HepG2 (cell line): ENCODE results near the gene PTPN22. TPM values are rescaled to one million over a fixed set of nuclear protein-coding genes. Genes with fewer than 3 reads are reported as not detected.

ENCODE experiments used
- ATAC-seq: fragments of 200-7000 bp; cut with Tn5 transposase; 3 replicates; pipeline ENCODE4 v1.9.1; 2020; ENCODE audit warnings: mild to moderate bottlenecking, moderate library complexity
- BruUV-seq: library from RNA; stranded (reverse); fragments of 400-500 nt; replicated peaks from 2 replicates; lab custom pipeline; 2021; lab: Mats Ljungman, UMichigan
- CTCF ChIA-PET: fragments of 300-600 bp; formaldehyde crosslinking; extraction: SDS; loops from one replicate; lab custom pipeline; 2021; ENCODE audit warnings: low total read pairs, inconsistent platforms, low intra/inter-chr PET ratio; lab: Yijun Ruan, JAX
- POLR2A ChIA-PET: fragments of 350-600 bp; sonication (Branson Sonifier 250); formaldehyde crosslinking; loops from one replicate; lab custom pipeline; 2020; ENCODE audit warnings: antibody characterized with exemption, inconsistent platforms; lab: Yijun Ruan, JAX
- DNase-seq: peaks from one replicate; pipeline ENCODE4 v3.0.0-alpha.2; 2015; ENCODE audit warnings: low spot score
- FAIRE-seq: peaks from 3 replicates; lab custom pipeline; 2011; peaks lifted over from hg19 to GRCh38; lab: Jason Lieb, UNC
- H2AFZ ChIP-seq: one replicate; pipeline ENCODE4 v1.6.1; 2011; ENCODE audit warnings: low read length, inconsistent platforms
- H3K27ac ChIP-seq: fragments of 300-600 bp; 3 replicates; pipeline ENCODE4 v1.8.0; 2011; ENCODE audit warnings: mixed run types, mild to moderate bottlenecking, mixed read lengths, low read length, inconsistent platforms; ENCODE audit not compliant: insufficient read depth; ENCODE audit errors: extremely low read length
- H3K27me3 ChIP-seq, 2 experiments: fragments of 200-600 bp in 1 of 2; 2 replicates in 1 of 2; 3 replicates in 1 of 2; pipeline versions ENCODE4 v1.6.0 to v1.8.0; 2011; ENCODE audit warnings: low read length in 2 of 2, mild to moderate bottlenecking in 2 of 2, moderate library complexity in 2 of 2, inconsistent platforms in 1 of 2; ENCODE audit not compliant: insufficient read depth in 2 of 2, control insufficient read depth in 1 of 2
- H3K36me3 ChIP-seq, 2 experiments: fragments of 200-600 bp in 1 of 2; replicated peaks in 1 of 2; 2 replicates in 1 of 2; 3 replicates in 1 of 2; pipeline versions ENCODE4 v1.5.1 to v1.8.0; 2011; ENCODE audit warnings: low read length in 2 of 2, inconsistent platforms in 1 of 2; ENCODE audit not compliant: insufficient read depth in 2 of 2, control insufficient read depth in 1 of 2
- H3K4me1 ChIP-seq: 2 replicates; pipeline ENCODE4 v1.5.1; 2012; ENCODE audit warnings: low read length, inconsistent platforms; ENCODE audit not compliant: insufficient read depth
- H3K4me2 ChIP-seq: 2 replicates; pipeline ENCODE4 v1.6.0; 2011; ENCODE audit warnings: low read depth, low read length, inconsistent platforms
- H3K4me3 ChIP-seq, 3 experiments: fragments of 200-600 bp in 1 of 3; sonication (generic), shearing (Covaris generic) in 1 of 3; replicated peaks in 1 of 3; 2 replicates each; pipeline ENCODE4 v1.5.1; 2011 to 2016; ENCODE audit warnings: low read length in 3 of 3, inconsistent platforms in 2 of 3, low read depth in 2 of 3, mild to moderate bottlenecking in 2 of 3, control low read depth in 1 of 3, mixed read lengths in 1 of 3; ENCODE audit not compliant: insufficient read depth in 1 of 3
- H3K79me2 ChIP-seq: one replicate; pipeline ENCODE4 v1.6.1; 2011; ENCODE audit warnings: low read length, inconsistent platforms; ENCODE audit not compliant: insufficient read depth
- H3K9ac ChIP-seq: 2 replicates; pipeline ENCODE4 v1.6.0; 2011; ENCODE audit warnings: mild to moderate bottlenecking, low read depth, low read length, inconsistent platforms; ENCODE audit not compliant: insufficient read depth
- H3K9me3 ChIP-seq: 2 replicates; pipeline ENCODE4 v1.5.1; 2012; ENCODE audit warnings: mild to moderate bottlenecking, low read length
- H4K20me1 ChIP-seq: 2 replicates; pipeline ENCODE4 v1.6.0; 2011; ENCODE audit warnings: inconsistent platforms, mild to moderate bottlenecking, low read length, moderate library complexity; ENCODE audit not compliant: insufficient read depth
- ARID4A ChIP-seq: sonication (generic); formaldehyde crosslinking; IDR thresholded peaks from 2 replicates; pipeline ENCODE4 v1.5.0; 2020; ENCODE audit warnings: mild to moderate bottlenecking, missing genetic modification reagents, borderline replicate concordance
- FOXO1 ChIP-seq: sonication (generic); formaldehyde crosslinking; IDR thresholded peaks from 2 replicates; pipeline ENCODE4 v1.4.0; 2020; ENCODE audit warnings: missing genetic modification reagents
- JDP2 ChIP-seq: sonication (generic); formaldehyde crosslinking; IDR thresholded peaks from 2 replicates; pipeline ENCODE4 v1.8.1; 2022; ENCODE audit warnings: missing genetic modification reagents, borderline replicate concordance
- MIER3 ChIP-seq: IDR thresholded peaks from 2 replicates; pipeline ENCODE4 v1.6.1; 2016; ENCODE audit warnings: missing compliant biosample characterization, borderline replicate concordance
- NONO ChIP-seq, 2 experiments: fragments of 450-650 bp in 1 of 2; sonication (generic) in 1 of 2; formaldehyde crosslinking in 1 of 2; IDR thresholded peaks in 1 of 2; conservative IDR thresholded peaks in 1 of 2; 2 replicates each; pipeline versions ENCODE4 v1.6.1 to v1.8.0; 2017 to 2022; ENCODE audit warnings: mild to moderate bottlenecking in 1 of 2, missing genetic modification reagents in 1 of 2, moderate library complexity in 1 of 2
- RARG ChIP-seq: sonication (generic); formaldehyde crosslinking; IDR thresholded peaks from 2 replicates; pipeline ENCODE4 v1.4.0; 2020; ENCODE audit warnings: low read depth, mild to moderate bottlenecking, missing genetic modification reagents
- ZBTB3 ChIP-seq: sonication (generic); formaldehyde crosslinking; IDR thresholded peaks from 2 replicates; pipeline ENCODE4 v1.4.0; 2020; ENCODE audit warnings: low read depth, mild to moderate bottlenecking, moderate library complexity, missing genetic modification reagents, borderline replicate concordance
- ZNF772 ChIP-seq: sonication (generic); formaldehyde crosslinking; IDR thresholded peaks from 2 replicates; pipeline ENCODE4 v1.5.0; 2020; ENCODE audit warnings: mild to moderate bottlenecking, missing genetic modification reagents
- WGBS: methylation state at CpG from one replicate; pipeline ENCODE4 v1.1.6; 2017; ENCODE audit warnings: low lambda C conversion rate; 5-methylcytosine and 5-hydroxymethylcytosine counted together
- in situ Hi-C: cut with HindIII; loops from 2 replicates; pipeline ENCODE4 v1.10.0; 2017; ENCODE audit warnings: low pct_unique_long_range_greater_than_20kb; ENCODE audit not compliant: extremely low pct_ligation_motif_present
- intact Hi-C: fragments of 100-400 bp; cut with micrococcal nuclease; formaldehyde crosslinking; loops from one replicate; pipeline ENCODE4 v1.10.0; 2022; ENCODE audit not compliant: unreplicated experiment
- polyA plus RNA-seq, 8 experiments: library from polyadenylated mRNA; depleted of rRNA in 3 of 8; stranded (reverse) in 7 of 8; unstranded in 1 of 8; fragments of >200 nt; fragmentation: Illumina TruSeq in 4 of 8; extraction: Trizol in 4 of 8; gene quantifications; 2 replicates each; pipeline versions ENCODE4 v1.2.1 to v1.2.3, GENCODE V29; 2011 to 2016; ENCODE audit warnings: low read depth in 4 of 8, missing spikeins in 1 of 8, mixed read lengths in 1 of 8; ENCODE audit not compliant: insufficient read depth in 1 of 8
- total RNA-seq, 5 experiments: library from RNA; depleted of rRNA; stranded (reverse); fragments of >200 nt; fragmentation: Illumina TruSeq; extraction: Trizol; gene quantifications; 2 replicates each; pipeline ENCODE4 v1.2.3, GENCODE V29; 2016; ENCODE audit warnings: low read depth in 1 of 5
- TF ChIP-seq, protein P1 (sequence below): sonication (generic); formaldehyde crosslinking; IDR thresholded peaks from 2 replicates; pipeline ENCODE4 v1.4.0; 2020; ENCODE audit warnings: missing genetic modification reagents, borderline replicate concordance
- TF ChIP-seq, protein P2 (sequence below): sonication (generic); formaldehyde crosslinking; IDR thresholded peaks from 2 replicates; pipeline ENCODE4 v1.9.0; 2021; ENCODE audit warnings: missing genetic modification reagents, borderline replicate concordance
- TF ChIP-seq, protein P3 (sequence below): sonication (generic); formaldehyde crosslinking; IDR thresholded peaks from 2 replicates; pipeline ENCODE4 v1.8.1; 2023; ENCODE audit warnings: mild to moderate bottlenecking, missing genetic modification reagents

The PTPN22 gene
- total and polyA plus RNA-seq, 2 of the 13 experiments (the other 11 are each of a cell fraction or from before 2014, with no cell fraction given) = not detected

DNA sequence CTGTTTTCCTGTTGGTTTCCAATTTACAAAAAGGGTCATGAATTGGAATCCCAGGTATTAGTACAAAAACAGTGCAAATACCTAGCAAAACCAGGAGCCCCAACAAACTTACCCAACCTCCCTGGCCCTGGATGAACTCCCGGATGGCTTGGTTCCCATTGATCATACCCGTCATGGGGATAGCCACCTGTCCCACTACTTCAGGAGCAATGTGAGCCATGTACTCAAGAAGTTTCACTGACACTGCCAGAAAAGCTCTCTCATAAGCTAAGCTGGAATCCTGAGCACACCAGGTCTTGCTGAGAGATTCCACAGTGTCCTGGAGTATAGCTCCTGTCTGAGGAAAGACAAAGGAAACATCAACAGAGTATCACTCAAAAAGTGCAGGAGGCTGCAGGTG lies 10.1 kb upstream of the PTPN22 start:
- BruUV-seq = no TSS peak
- ChIA-PET CTCF (no interaction called here), POLR2A (no interaction called here)
- H3K9me3 ChIP-seq = no peaks in the 10 kb centered on the region
- 36% methylated on average over 2 of the region's 2 CpGs for WGBS
- intact Hi-C loops (no loop called here), in situ Hi-C loops (no loop called here)
- H2AFZ ChIP-seq = no peak overlapping the region
- ATAC-seq = no peak
- H3K4me2 ChIP-seq = no peak overlapping the region
- no peak overlapping the region for H3K27ac ChIP-seq
- H3K36me3 ChIP-seq = no peaks in the 10 kb centered on the region
- no peaks in the 10 kb centered on the region for H4K20me1 ChIP-seq
- no peaks in the 10 kb centered on the region for H3K27me3 ChIP-seq
- no peak for FAIRE-seq
- H3K9ac ChIP-seq = no peak overlapping the region
- no peaks in the 10 kb centered on the region for H3K4me1 ChIP-seq
- H3K79me2 ChIP-seq = no peaks in the 10 kb centered on the region
- no peak for DNase-seq
- H3K4me3 ChIP-seq = no peak overlapping the region
- TF ChIP-seq, protein P1, sequence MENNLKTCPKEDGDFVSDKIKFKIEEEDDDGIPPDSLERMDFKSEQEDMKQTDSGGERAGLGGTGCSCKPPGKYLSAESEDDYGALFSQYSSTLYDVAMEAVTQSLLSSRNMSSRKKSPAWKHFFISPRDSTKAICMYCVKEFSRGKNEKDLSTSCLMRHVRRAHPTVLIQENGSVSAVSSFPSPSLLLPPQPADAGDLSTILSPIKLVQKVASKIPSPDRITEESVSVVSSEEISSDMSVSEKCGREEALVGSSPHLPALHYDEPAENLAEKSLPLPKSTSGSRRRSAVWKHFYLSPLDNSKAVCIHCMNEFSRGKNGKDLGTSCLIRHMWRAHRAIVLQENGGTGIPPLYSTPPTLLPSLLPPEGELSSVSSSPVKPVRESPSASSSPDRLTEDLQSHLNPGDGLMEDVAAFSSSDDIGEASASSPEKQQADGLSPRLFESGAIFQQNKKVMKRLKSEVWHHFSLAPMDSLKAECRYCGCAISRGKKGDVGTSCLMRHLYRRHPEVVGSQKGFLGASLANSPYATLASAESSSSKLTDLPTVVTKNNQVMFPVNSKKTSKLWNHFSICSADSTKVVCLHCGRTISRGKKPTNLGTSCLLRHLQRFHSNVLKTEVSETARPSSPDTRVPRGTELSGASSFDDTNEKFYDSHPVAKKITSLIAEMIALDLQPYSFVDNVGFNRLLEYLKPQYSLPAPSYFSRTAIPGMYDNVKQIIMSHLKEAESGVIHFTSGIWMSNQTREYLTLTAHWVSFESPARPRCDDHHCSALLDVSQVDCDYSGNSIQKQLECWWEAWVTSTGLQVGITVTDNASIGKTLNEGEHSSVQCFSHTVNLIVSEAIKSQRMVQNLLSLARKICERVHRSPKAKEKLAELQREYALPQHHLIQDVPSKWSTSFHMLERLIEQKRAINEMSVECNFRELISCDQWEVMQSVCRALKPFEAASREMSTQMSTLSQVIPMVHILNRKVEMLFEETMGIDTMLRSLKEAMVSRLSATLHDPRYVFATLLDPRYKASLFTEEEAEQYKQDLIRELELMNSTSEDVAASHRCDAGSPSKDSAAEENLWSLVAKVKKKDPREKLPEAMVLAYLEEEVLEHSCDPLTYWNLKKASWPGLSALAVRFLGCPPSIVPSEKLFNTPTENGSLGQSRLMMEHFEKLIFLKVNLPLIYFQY (CRISPR knock-in tag) = no peak
- TF ChIP-seq FOXO1 (CRISPR knock-in tag) (no peak), ZNF772 (no peak), MIER3 (no peak), NONO (IDR thresholded peaks at IDR 0.05) (no peak), NONO (CRISPR knock-in tag; conservative IDR thresholded peaks at IDR 0.05) (no peak), ZBTB3 (no peak), ARID4A (CRISPR knock-in tag) (no peak), RARG (CRISPR knock-in tag) (no peak), JDP2 (CRISPR knock-in tag) (no peak)
- TF ChIP-seq, protein P2, sequence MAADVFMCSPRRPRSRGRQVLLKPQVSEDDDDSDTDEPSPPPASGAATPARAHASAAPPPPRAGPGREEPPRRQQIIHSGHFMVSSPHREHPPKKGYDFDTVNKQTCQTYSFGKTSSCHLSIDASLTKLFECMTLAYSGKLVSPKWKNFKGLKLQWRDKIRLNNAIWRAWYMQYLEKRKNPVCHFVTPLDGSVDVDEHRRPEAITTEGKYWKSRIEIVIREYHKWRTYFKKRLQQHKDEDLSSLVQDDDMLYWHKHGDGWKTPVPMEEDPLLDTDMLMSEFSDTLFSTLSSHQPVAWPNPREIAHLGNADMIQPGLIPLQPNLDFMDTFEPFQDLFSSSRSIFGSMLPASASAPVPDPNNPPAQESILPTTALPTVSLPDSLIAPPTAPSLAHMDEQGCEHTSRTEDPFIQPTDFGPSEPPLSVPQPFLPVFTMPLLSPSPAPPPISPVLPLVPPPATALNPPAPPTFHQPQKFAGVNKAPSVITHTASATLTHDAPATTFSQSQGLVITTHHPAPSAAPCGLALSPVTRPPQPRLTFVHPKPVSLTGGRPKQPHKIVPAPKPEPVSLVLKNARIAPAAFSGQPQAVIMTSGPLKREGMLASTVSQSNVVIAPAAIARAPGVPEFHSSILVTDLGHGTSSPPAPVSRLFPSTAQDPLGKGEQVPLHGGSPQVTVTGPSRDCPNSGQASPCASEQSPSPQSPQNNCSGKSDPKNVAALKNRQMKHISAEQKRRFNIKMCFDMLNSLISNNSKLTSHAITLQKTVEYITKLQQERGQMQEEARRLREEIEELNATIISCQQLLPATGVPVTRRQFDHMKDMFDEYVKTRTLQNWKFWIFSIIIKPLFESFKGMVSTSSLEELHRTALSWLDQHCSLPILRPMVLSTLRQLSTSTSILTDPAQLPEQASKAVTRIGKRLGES (CRISPR knock-in tag) = no peak
- TF ChIP-seq, protein P3, sequence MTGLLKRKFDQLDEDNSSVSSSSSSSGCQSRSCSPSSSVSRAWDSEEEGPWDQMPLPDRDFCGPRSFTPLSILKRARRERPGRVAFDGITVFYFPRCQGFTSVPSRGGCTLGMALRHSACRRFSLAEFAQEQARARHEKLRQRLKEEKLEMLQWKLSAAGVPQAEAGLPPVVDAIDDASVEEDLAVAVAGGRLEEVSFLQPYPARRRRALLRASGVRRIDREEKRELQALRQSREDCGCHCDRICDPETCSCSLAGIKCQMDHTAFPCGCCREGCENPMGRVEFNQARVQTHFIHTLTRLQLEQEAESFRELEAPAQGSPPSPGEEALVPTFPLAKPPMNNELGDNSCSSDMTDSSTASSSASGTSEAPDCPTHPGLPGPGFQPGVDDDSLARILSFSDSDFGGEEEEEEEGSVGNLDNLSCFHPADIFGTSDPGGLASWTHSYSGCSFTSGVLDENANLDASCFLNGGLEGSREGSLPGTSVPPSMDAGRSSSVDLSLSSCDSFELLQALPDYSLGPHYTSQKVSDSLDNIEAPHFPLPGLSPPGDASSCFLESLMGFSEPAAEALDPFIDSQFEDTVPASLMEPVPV = no peak
